Ramos (cell line): ENCODE data around the gene TTBK2.
"Not testable (repeated sequence)": the region's sequence is repeated elsewhere in the genome, so short reads cannot be mapped to it uniquely, and the experiment has no call there.

ENCODE experiments used
- in situ Hi-C: fragments of 300-500 bp; cut with MboI; formaldehyde crosslinking; loops from one replicate; pipeline ENCODE4 v1.14.3; 2022; ENCODE audit warnings: low sequenced_read_pairs; ENCODE audit not compliant: unreplicated experiment

The TTBK2 gene

GRCh38 chr15:42920519-42921341 is at the start of gene TTBK2:
Gene TTBK2 (minus strand): TSS chr15:42920778. CDS start chr15:42878617, 42,161 bp downstream.
- in situ Hi-C loops = loop anchor here (5.0 kb wide), 1 partner anchor 208 kb away; no protein-coding TSS in a partner anchor

- in situ Hi-C loops = no loop called here
Observed at GRCh38 chr15:42964476-42964875, 43.9 kb upstream of the TTBK2 start.

GRCh38 chr15:42955518-42955917 is 34.9 kb upstream of the TTBK2 start:
- in situ Hi-C loops = no loop called here

- in situ Hi-C loops = no loop called here
Observed at GRCh38 chr15:42954291-42954690, 33.7 kb upstream of the TTBK2 start.

- in situ Hi-C loops = not testable (repeated sequence)
Observed at GRCh38 chr15:42948898-42949297, 28.3 kb upstream of the TTBK2 start.

GRCh38 chr15:42940527-42940926 is 19.9 kb upstream of the TTBK2 start:
- in situ Hi-C loops = no loop called here

- in situ Hi-C loops = no loop called here
Observed at GRCh38 chr15:42939841-42940240, 19.3 kb upstream of the TTBK2 start.

GRCh38 chr15:42937143-42937542 is 16.6 kb upstream of the TTBK2 start:
- in situ Hi-C loops = no loop called here

- in situ Hi-C loops = no loop called here
Observed at GRCh38 chr15:42933886-42934667, 13.5 kb upstream of the TTBK2 start.

GRCh38 chr15:42932833-42933515 is 12.4 kb upstream of the TTBK2 start:
- in situ Hi-C loops = no loop called here

GRCh38 chr15:42931702-42932486 is 11.3 kb upstream of the TTBK2 start:
- in situ Hi-C loops = no loop called here

GRCh38 chr15:42929306-42929848 is 8.8 kb upstream of the TTBK2 start:
- in situ Hi-C loops = no loop called here

GRCh38 chr15:42921342-42921731 is 759 bp upstream of the TTBK2 start:
- in situ Hi-C loops = loop anchor here (5.0 kb wide), 1 partner anchor 209 kb away; no protein-coding TSS in a partner anchor

- in situ Hi-C loops = loop anchor here (5.0 kb wide), 1 partner anchor 208 kb away; no protein-coding TSS in a partner anchor
Observed at GRCh38 chr15:42919799-42920518, 619 bp downstream of the TTBK2 start.

- in situ Hi-C loops = no loop called here
Observed at GRCh38 chr15:42919308-42919707, 1.3 kb downstream of the TTBK2 start.

- in situ Hi-C loops = no loop called here
Observed at GRCh38 chr15:42918047-42918446, 2.5 kb downstream of the TTBK2 start.

- in situ Hi-C loops = no loop called here
Observed at GRCh38 chr15:42915654-42916315, 4.8 kb downstream of the TTBK2 start.

GRCh38 chr15:42914728-42915497 is 5.7 kb downstream of the TTBK2 start:
- in situ Hi-C loops = no loop called here
